OCI-LY7 (cell line): ENCODE data around the gene TGM6.

Experiments used
- CTCF ChIP-seq: fragments of 200-600 bp; sonication (generic); conservative IDR thresholded peaks from 2 replicates; pipeline ENCODE4 v1.5.1; 2014; ENCODE audit warnings: mild to moderate bottlenecking, antibody characterized with exemption, low read length, moderate library complexity, mixed read lengths
- EZH2phosphoT487 ChIP-seq: fragments of 200-600 bp; sonication (generic); IDR thresholded peaks from 2 replicates; pipeline ENCODE4 v1.6.1; 2018; ENCODE audit warnings: low read depth, borderline replicate concordance, mild to moderate bottlenecking, mixed run types, antibody characterized with exemption, low read length, moderate library complexity, mixed read lengths

- TF ChIP-seq CTCF: no peak
- TF ChIP-seq EZH2phosphoT487: no peak
These were observed 36.5 kb downstream of the TGM6 start for GRCh38 chr20:2417213-2417541.
